Measurements from ENCODE around the gene PACRG. TPM values are rescaled to one million over a fixed set of nuclear protein-coding genes. Genes with fewer than 3 reads are reported as not detected.

Gene PACRG
- total RNA-seq, 1 experiment from 2014 or later: 0.59 TPM

DNA sequence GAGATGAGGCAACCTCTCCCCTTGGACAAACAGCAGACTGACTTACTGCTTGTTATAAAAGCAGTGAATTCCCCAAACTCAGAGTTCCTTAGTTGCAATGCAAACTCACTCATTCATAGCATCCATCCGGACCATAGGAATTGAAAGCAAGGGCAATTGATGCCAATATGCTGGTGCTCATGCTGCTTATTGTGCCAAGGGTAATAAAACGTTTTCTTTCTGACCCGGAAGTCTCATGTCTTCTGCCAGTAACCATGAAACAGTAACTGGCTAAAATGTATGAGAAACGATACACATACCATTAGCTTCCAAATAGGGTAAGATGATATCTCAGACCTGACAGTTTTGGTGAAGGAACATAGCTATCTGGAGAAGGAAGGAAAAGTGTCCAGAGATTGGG lies 18.3 kb upstream of the PACRG start:
- Histone ChIP-seq H3K36me3 (ENCODE audit: control insufficient read depth, insufficient read depth, low read length) (no peaks in the 10 kb centered on the region), H3K27ac (ENCODE audit: low read length) (no peak overlapping the region), H3K4me3 (ENCODE audit: low read depth in 2 of 2, low read length in 2 of 2) (no peak overlapping the region), H3K27me3 (ENCODE audit: control insufficient read depth, insufficient read depth, low read length) (no peaks in the 10 kb centered on the region), H3K9me3 (ENCODE audit: control insufficient read depth, insufficient read depth, low read depth, low read length) (no peaks in the 10 kb centered on the region), H3K4me1 (ENCODE audit: control insufficient read depth, insufficient read depth, low read length) (no peaks in the 10 kb centered on the region)
- intact Hi-C loops (cut with micrococcal nuclease; ENCODE audit: unreplicated experiment): no loop called here
- in situ Hi-C loops (cut with HindIII; ENCODE audit: low pct_unique_long_range_greater_than_20kb, low sequenced_read_pairs): no loop called here
- no TSS peak for BruUV-seq (replicated peaks)
- CTCF ChIA-PET: no interaction called here
- no peak for DNase-seq (ENCODE audit: low read depth, low spot score)
- POLR2A ChIA-PET: no interaction called here
- TF ChIP-seq SIN3A (IDR thresholded peaks at IDR 0.05; ENCODE audit: borderline replicate concordance, insufficient read depth, low read depth, low read length): no peak
- TF ChIP-seq TCF7L2 (IDR thresholded peaks at IDR 0.05; ENCODE audit: low read depth, low read length): no peak
- no peak for ATAC-seq

DNA sequence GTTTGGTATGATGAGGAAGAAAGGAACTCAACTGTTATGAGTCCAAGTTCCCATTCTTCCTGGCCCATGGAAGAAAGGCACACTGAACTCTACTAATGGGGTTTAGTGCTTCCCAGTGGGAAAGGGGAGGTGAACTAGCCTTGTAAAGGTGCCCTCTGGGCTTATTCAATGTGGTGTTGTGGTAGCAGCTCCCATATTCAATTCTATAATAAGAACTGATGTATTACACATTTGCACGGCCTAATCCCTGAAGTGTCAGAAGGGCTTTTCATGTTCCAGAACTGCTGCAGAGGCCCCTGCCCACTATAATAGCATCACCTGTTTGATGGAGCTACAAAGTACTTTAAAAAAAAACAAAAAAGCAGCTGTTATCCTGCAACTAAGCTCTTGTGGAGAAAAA lies 17.4 kb upstream of the PACRG start:
- Histone ChIP-seq H3K9me3 (ENCODE audit: control insufficient read depth, insufficient read depth, low read depth, low read length) (no peaks in the 10 kb centered on the region), H3K27me3 (ENCODE audit: control insufficient read depth, insufficient read depth, low read length) (no peaks in the 10 kb centered on the region), H3K36me3 (ENCODE audit: control insufficient read depth, insufficient read depth, low read length) (no peaks in the 10 kb centered on the region), H3K4me1 (ENCODE audit: control insufficient read depth, insufficient read depth, low read length) (no peaks in the 10 kb centered on the region), H3K4me3 (ENCODE audit: low read depth in 2 of 2, low read length in 2 of 2) (no peak overlapping the region), H3K27ac (ENCODE audit: low read length) (no peak overlapping the region)
- POLR2A ChIA-PET: no interaction called here
- intact Hi-C loops (cut with micrococcal nuclease; ENCODE audit: unreplicated experiment): no loop called here
- no peak for DNase-seq (ENCODE audit: low read depth, low spot score)
- ATAC-seq: no peak
- TF ChIP-seq, protein P1, sequence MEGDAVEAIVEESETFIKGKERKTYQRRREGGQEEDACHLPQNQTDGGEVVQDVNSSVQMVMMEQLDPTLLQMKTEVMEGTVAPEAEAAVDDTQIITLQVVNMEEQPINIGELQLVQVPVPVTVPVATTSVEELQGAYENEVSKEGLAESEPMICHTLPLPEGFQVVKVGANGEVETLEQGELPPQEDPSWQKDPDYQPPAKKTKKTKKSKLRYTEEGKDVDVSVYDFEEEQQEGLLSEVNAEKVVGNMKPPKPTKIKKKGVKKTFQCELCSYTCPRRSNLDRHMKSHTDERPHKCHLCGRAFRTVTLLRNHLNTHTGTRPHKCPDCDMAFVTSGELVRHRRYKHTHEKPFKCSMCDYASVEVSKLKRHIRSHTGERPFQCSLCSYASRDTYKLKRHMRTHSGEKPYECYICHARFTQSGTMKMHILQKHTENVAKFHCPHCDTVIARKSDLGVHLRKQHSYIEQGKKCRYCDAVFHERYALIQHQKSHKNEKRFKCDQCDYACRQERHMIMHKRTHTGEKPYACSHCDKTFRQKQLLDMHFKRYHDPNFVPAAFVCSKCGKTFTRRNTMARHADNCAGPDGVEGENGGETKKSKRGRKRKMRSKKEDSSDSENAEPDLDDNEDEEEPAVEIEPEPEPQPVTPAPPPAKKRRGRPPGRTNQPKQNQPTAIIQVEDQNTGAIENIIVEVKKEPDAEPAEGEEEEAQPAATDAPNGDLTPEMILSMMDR (IDR thresholded peaks at IDR 0.05): no peak
- no peak for TF ChIP-seq POLR2AphosphoS5 (IDR thresholded peaks at IDR 0.05; ENCODE audit: low read depth, low read length)
- CTCF ChIA-PET: no interaction called here
- in situ Hi-C loops (cut with HindIII; ENCODE audit: low pct_unique_long_range_greater_than_20kb, low sequenced_read_pairs): no loop called here
- no TSS peak for BruUV-seq (replicated peaks)

DNA sequence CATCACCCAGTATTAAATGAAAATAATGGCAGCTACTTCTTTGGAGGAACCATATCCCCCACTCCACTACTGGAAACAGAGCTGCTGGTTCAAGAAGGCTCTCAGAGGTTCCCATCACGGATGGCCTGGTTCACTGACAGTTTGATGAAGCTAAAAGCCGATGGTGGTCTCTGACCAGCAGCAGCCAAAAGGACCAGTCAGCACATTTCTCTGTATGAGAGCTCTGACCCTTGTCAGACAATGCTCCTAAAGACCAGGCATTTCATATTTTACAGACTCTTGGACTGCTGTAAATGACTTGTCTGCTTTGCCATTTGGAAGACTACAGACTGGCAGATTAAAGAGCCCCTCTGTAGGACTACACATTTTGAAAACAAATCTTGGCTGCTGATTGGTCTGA lies 16.8 kb upstream of the PACRG start:
- TF ChIP-seq SIN3A (IDR thresholded peaks at IDR 0.05; ENCODE audit: borderline replicate concordance, insufficient read depth, low read depth, low read length) (no peak), REST (IDR thresholded peaks at IDR 0.05; ENCODE audit: insufficient read depth in 1 of 2, low read depth in 2 of 2, low read length in 1 of 2) (no peak), POLR2AphosphoS5 (IDR thresholded peaks at IDR 0.05; ENCODE audit: low read depth, low read length) (no peak), TCF7L2 (IDR thresholded peaks at IDR 0.05; ENCODE audit: low read depth, low read length) (no peak)
- TF ChIP-seq, protein P1 (IDR thresholded peaks at IDR 0.05): no peak
- Histone ChIP-seq H3K9me3 (ENCODE audit: control insufficient read depth, insufficient read depth, low read depth, low read length) (no peaks in the 10 kb centered on the region), H3K27me3 (ENCODE audit: control insufficient read depth, insufficient read depth, low read length) (no peaks in the 10 kb centered on the region), H3K36me3 (ENCODE audit: control insufficient read depth, insufficient read depth, low read length) (no peaks in the 10 kb centered on the region), H3K4me1 (ENCODE audit: control insufficient read depth, insufficient read depth, low read length) (no peaks in the 10 kb centered on the region), H3K4me3 (ENCODE audit: low read depth in 2 of 2, low read length in 2 of 2) (no peak overlapping the region), H3K27ac (ENCODE audit: low read length) (no peak overlapping the region)
- no TSS peak for BruUV-seq (replicated peaks)
- in situ Hi-C loops (cut with HindIII; ENCODE audit: low pct_unique_long_range_greater_than_20kb, low sequenced_read_pairs) (no loop called here), intact Hi-C loops (cut with micrococcal nuclease; ENCODE audit: unreplicated experiment) (no loop called here)
- ATAC-seq (no peak), DNase-seq (ENCODE audit: low read depth, low spot score) (no peak)
- ChIA-PET CTCF (no interaction called here), POLR2A (no interaction called here)
